GM21825 (cell line): Measurements from ENCODE around the gene SLC25A33.
"Not testable (repeated sequence)": the region's sequence is repeated elsewhere in the genome, so short reads cannot be mapped to it uniquely, and the experiment has no call there.

ENCODE experiments used
- ATAC-seq: cut with Tn5 transposase; IDR thresholded peaks from one replicate; pipeline ENCODE4 v1.9.1; 2021; ENCODE audit warnings: mild to moderate bottlenecking, moderate library complexity; ENCODE audit not compliant: unreplicated experiment

Gene SLC25A33

GRCh38 chr1:9539165-9539828, at the start of gene SLC25A33:
SLC25A33 (plus strand) TSS chr1:9539465; CDS start chr1:9539692, 227 bp downstream.
- ATAC-seq, result peak; percentile 93

- ATAC-seq, result no peak
These were observed 48.5 kb upstream of the SLC25A33 start for GRCh38 chr1:9490605-9491339.

- no peak for ATAC-seq
These were observed 45.9 kb upstream of the SLC25A33 start for GRCh38 chr1:9493326-9493725.

- ATAC-seq, result no peak
These were observed 44.1 kb upstream of the SLC25A33 start for GRCh38 chr1:9494936-9495758.

- ATAC-seq, result no peak
These were observed 43.4 kb upstream of the SLC25A33 start for GRCh38 chr1:9495854-9496374.

- ATAC-seq, result no peak
These were observed 38.2 kb upstream of the SLC25A33 start for GRCh38 chr1:9500756-9501754.

GRCh38 chr1:9503001-9503675, 36.1 kb upstream of the SLC25A33 start:
- ATAC-seq, result no peak

GRCh38 chr1:9505143-9505542, 34.1 kb upstream of the SLC25A33 start:
- ATAC-seq, result no peak

GRCh38 chr1:9506901-9507300, 32.4 kb upstream of the SLC25A33 start:
- no peak for ATAC-seq

GRCh38 chr1:9510130-9510529, 29.1 kb upstream of the SLC25A33 start:
- ATAC-seq, result no peak

GRCh38 chr1:9515550-9515949, 23.7 kb upstream of the SLC25A33 start:
- not testable (repeated sequence) for ATAC-seq

- ATAC-seq, result no peak
These were observed 20.7 kb upstream of the SLC25A33 start for GRCh38 chr1:9518454-9518998.

- no peak for ATAC-seq
These were observed 18.9 kb upstream of the SLC25A33 start for GRCh38 chr1:9520411-9520810.

- no peak for ATAC-seq
These were observed 10.1 kb upstream of the SLC25A33 start for GRCh38 chr1:9529190-9529589.

GRCh38 chr1:9530320-9530719, 8.9 kb upstream of the SLC25A33 start:
- ATAC-seq, result no peak

- ATAC-seq, result no peak
These were observed 4.3 kb upstream of the SLC25A33 start for GRCh38 chr1:9534953-9535352.

- ATAC-seq, result no peak
These were observed 3.0 kb upstream of the SLC25A33 start for GRCh38 chr1:9536301-9536700.

GRCh38 chr1:9537863-9538668, 1.2 kb upstream of the SLC25A33 start:
- no peak for ATAC-seq
